ENCODE data around the gene PLA2G6.
A peak's percentile ranks its signal among the peaks of the same experiment; 100 is the strongest.
"Not testable (repeated sequence)": the region's sequence is repeated elsewhere in the genome, so short reads cannot be mapped to it uniquely, and the experiment has no call there.

PLA2G6 gene

GRCh38 chr22:38081941-38082828 is 99.4 kb downstream of the PLA2G6 start:
- no peak for DNase-seq

GRCh38 chr22:38081636-38081940 is 100.0 kb downstream of the PLA2G6 start:
- DNase-seq: no peak

GRCh38 chr22:38080850-38081635 is 100.6 kb downstream of the PLA2G6 start:
- peak; percentile 21 for DNase-seq

DNA sequence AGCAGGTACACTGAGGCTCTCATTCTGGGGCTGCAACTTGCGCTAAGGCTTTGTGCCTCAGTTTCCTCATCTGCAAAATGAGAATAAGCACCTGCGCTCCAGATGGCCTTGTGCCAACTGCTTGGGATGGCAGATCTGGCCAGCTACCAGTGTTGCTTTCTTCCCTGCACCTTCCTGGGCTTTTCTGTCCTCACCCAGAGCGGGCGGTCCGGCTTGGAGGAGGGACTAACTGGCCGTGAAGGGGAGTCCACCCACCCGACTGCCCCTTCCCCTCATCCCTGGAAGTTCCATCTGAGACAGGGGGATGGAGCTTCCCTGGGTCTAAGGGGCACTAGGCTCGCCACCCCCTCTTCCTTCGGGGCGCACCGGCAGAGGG is 101.2 kb downstream of the PLA2G6 start:
- no peak for DNase-seq

DNA sequence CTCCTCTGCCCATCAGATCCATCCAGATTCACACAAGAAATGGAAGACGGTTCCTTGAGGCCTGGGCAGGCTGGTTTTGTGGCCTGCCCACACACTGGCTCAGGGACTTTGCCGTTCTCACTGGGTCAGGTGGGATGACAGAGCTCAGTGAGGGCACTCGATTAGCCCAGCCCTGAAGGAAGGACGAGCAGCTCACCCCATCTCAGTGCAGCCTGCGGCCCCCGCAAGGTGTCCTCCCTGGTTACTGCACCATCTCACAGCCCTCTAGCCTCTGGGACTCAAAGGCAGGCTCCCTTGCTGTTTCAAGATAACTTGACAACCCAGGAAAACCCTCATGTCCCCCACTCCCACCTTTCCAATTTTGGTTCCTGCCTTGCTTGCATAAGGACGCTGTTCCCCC is 101.8 kb downstream of the PLA2G6 start:
- no peak for DNase-seq

GRCh38 chr22:38079208-38079607 is 102.4 kb downstream of the PLA2G6 start:
- not testable (repeated sequence) for DNase-seq

DNA sequence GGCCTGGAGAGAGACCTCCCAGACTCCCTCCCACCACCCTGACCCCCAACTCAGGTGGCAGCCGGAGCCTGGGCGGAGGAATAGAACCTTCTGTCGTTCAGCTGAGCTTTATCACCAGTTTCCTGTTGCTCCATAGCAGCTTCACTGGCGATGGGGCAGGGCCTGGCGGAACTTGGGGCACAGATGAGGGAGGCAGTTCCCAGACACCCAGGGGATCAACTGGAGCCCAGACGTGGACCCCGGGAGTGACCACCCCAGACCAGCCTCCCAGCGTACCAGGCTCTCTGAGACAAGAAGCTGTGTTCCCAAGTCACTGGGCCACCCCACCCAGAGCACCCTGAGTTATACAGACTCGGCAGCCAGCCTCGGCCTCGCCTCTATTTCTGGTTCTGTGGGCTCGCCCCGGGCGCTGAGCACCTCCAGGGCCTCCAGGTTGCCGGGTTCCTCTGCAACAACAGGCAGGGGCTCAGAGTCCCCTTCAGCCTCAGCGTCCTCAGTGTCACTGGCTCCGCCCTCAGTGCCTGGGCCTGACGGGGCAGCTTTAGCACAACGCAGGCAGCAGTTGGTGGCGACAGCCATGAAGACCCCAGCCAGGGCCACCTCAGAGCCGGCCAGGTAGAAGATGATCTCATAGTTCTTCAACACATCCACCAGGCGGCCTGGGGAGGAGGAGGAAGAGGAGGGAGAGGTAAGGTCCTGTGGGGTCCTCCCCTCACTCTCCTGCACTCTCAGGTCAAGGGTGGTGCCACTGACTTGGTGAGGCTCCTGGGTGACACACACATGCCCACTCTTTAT is 103.4 kb downstream of the PLA2G6 start:
- no peak for DNase-seq

GRCh38 chr22:38077595-38077994 is 104.0 kb downstream of the PLA2G6 start:
- DNase-seq: no peak

DNA sequence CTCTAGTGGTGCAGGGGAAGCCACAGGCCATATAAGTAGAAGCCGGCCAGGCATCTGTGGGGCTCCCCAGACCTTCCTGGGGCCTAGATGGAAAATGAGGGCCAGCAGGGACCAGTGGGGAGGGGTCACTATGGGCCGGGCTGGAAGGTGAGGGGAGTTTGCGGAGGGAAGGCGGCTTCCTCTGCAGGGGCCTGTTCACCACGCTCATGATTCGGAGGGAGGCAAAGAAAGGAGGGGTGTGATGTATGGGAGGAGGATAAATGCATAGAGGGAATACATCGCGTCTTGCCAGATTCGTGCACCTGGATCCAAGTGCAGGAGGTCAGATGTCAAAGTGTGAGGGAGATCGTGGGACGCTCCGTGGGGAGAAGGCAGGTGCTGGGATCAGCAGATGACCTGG is 104.5 kb downstream of the PLA2G6 start:
- no peak for DNase-seq

DNA sequence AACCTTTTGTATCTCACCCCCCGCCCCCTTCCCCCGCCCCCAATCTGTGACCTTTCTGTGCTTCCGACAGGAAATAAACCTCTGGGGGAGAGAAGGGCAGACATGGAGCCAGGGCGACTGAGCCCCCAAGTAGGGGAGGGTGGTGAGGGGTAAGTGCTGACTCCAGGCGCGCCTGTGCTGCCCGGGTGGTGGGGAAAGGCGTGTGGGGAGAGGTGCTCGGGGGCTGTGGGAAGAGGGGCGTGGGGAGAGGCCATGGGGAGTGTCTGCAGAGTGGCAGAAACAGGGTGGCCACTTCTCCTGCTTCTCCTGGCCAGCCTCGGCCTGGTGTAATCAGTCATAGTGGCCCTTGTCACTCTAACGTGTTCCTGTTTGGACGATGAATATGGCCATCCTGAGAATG is 105.7 kb downstream of the PLA2G6 start:
- no peak for DNase-seq

DNA sequence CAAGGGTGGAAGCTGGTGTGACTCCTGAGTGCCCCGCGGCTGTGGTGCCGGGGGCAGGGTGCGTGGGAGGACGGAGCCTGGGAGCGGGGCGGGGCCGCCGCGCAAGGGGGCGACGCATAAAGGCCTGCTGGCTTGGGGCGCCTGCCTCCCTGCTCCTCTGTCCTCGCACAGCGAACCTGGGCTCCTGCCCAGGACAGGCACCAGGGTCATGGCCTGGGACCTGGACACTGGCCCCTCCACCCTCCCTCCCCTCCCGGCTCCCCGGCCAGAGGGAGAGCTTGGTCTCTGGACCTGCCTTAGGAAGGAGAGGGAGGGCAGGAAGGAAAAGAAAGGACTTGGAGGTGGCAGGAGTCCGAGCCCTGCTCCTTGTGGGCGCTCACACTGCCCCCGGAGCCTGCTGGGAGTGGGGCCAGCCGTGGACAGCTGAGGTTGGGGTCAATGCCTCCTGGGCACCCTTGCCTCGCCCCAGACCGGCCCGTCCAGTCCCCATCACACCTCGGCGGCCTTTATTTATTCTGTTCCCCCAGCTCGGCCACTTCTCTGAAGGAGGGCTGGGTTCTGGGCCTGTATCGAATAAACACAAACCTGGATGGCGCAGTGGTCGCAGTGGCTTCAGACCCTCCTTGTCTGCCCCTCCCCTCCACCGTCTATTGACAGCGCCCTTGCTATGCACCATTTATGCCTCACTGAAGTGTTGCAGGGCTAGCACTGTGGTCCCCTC is 106.4 kb downstream of the PLA2G6 start:
- no peak for DNase-seq

GRCh38 chr22:38074181-38075104 is 107.2 kb downstream of the PLA2G6 start:
- DNase-seq: no peak

DNA sequence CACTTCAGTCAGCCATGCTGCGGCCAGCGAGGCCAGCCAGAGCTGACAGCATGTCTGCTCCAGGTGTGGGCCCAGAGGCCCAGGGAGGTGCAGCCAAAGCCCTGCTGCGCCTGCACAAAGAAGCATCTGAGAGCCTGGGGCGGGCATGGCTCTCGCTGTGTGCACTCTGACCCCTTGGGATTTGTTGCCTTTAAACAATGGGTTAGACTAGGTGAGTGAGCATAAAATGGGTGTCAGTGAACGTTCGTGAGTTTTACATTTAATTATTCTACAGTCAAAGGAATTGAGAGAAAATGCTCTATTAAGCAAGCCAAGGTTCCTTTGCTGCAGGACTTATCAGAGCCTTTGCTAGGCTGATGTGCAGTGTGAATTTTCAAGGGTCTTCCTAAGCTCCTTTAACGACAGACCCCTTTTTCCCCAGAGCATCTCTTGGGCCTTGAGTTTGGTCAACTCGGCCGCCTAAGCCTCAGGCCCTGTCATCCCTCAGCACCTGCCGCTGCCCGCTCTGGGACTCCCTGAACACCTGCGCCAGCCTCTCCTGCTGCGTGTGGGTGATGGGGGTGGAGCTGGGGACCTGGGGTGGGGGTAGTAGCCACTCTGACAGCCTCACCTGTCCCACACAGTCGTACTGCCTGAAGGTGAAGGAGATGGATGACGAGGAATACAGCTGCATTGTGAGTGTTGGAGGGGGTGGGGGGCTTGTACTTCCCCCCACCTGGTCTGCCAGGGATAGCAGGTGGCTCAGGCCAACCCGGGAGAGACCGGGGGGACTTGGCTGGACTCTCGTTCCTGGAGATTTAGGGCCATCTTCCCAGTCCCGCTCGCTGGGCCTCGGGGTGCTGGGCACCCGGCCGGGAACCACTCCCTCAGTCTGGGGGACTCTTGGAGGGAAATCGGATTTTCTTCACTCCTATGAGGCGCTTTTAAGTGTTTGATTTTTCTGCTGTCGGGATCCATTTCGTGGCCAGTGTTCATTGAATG is 108.2 kb downstream of the PLA2G6 start:
- DNase-seq: no peak

- no peak for DNase-seq
These were observed 109.1 kb downstream of the PLA2G6 start for GRCh38 chr22:38072322-38073149.

- no peak for DNase-seq
These were observed 110.0 kb downstream of the PLA2G6 start for GRCh38 chr22:38071421-38072321.

GRCh38 chr22:38070250-38070921 is 111.2 kb downstream of the PLA2G6 start:
- no peak for DNase-seq

- DNase-seq: no peak
These were observed 112.0 kb downstream of the PLA2G6 start for GRCh38 chr22:38069372-38070249.
